ENCODE results near the gene GRAP. TPM values are rescaled to one million over a fixed set of nuclear protein-coding genes. Genes with fewer than 3 reads are reported as not detected.

Gene GRAP
- total RNA-seq, 1 experiment from 2014 or later, result 0.21 TPM

- Histone ChIP-seq H3K27ac (ENCODE audit: low read length) (no peak overlapping the region), H3K9me3 (ENCODE audit: control insufficient read depth, insufficient read depth, low read depth, low read length) (no peaks in the 10 kb centered on the region), H3K36me3 (ENCODE audit: control insufficient read depth, insufficient read depth, low read length) (no peaks in the 10 kb centered on the region), H3K4me1 (ENCODE audit: control insufficient read depth, insufficient read depth, low read length) (peaks cover 16% of the 10 kb centered on the region), H3K4me3 (ENCODE audit: low read depth in 2 of 2, low read length in 2 of 2) (no peak overlapping the region), H3K27me3 (ENCODE audit: control insufficient read depth, insufficient read depth, low read length) (no peaks in the 10 kb centered on the region)
- in situ Hi-C loops (cut with HindIII; ENCODE audit: low pct_unique_long_range_greater_than_20kb, low sequenced_read_pairs) (no loop called here), intact Hi-C loops (cut with micrococcal nuclease; ENCODE audit: unreplicated experiment) (no loop called here)
- ATAC-seq, result no peak
- ChIA-PET CTCF (no interaction called here), POLR2A (no interaction called here)
- no peak for TF ChIP-seq CTCF (IDR thresholded peaks at IDR 0.05)
- no peak for TF ChIP-seq TCF7L2 (IDR thresholded peaks at IDR 0.05; ENCODE audit: low read depth, low read length)
- TF ChIP-seq POLR2AphosphoS5 (IDR thresholded peaks at IDR 0.05; ENCODE audit: low read depth, low read length), result no peak
- no peak for TF ChIP-seq SIN3A (IDR thresholded peaks at IDR 0.05; ENCODE audit: borderline replicate concordance, insufficient read depth, low read depth, low read length)
- no peak for TF ChIP-seq REST (IDR thresholded peaks at IDR 0.05; ENCODE audit: insufficient read depth in 1 of 2, low read depth in 2 of 2, low read length in 1 of 2)
- no peak for DNase-seq (ENCODE audit: low read depth, low spot score)
- no TSS peak for BruUV-seq (replicated peaks)
These were observed 69.1 kb downstream of the GRAP start for GRCh38 chr17:18977646-18978045.

GRCh38 chr17:18977021-18977420 lies 69.7 kb downstream of the GRAP start:
- no peak overlapping the region for H3K27ac ChIP-seq (ENCODE audit: low read length)
- no peak for ATAC-seq
- intact Hi-C loops (cut with micrococcal nuclease; ENCODE audit: unreplicated experiment) (no loop called here), in situ Hi-C loops (cut with HindIII; ENCODE audit: low pct_unique_long_range_greater_than_20kb, low sequenced_read_pairs) (no loop called here)
- H3K4me1 ChIP-seq (ENCODE audit: control insufficient read depth, insufficient read depth, low read length), result peaks cover 10% of the 10 kb centered on the region
- H3K4me3 ChIP-seq (ENCODE audit: low read depth in 2 of 2, low read length in 2 of 2), result no peak overlapping the region
- no peak for DNase-seq (ENCODE audit: low read depth, low spot score)
- H3K9me3 ChIP-seq (ENCODE audit: control insufficient read depth, insufficient read depth, low read depth, low read length), result no peaks in the 10 kb centered on the region
- ChIA-PET POLR2A (no interaction called here), CTCF (no interaction called here)
- BruUV-seq (replicated peaks), result no TSS peak
- no peak for TF ChIP-seq POLR2AphosphoS5 (IDR thresholded peaks at IDR 0.05; ENCODE audit: low read depth, low read length)
- TF ChIP-seq TCF7L2 (IDR thresholded peaks at IDR 0.05; ENCODE audit: low read depth, low read length), result no peak
- no peak for TF ChIP-seq CTCF (IDR thresholded peaks at IDR 0.05)
- no peak for TF ChIP-seq SIN3A (IDR thresholded peaks at IDR 0.05; ENCODE audit: borderline replicate concordance, insufficient read depth, low read depth, low read length)
- no peak for TF ChIP-seq REST (IDR thresholded peaks at IDR 0.05; ENCODE audit: insufficient read depth in 1 of 2, low read depth in 2 of 2, low read length in 1 of 2)
- H3K27me3 ChIP-seq (ENCODE audit: control insufficient read depth, insufficient read depth, low read length), result no peaks in the 10 kb centered on the region
- no peaks in the 10 kb centered on the region for H3K36me3 ChIP-seq (ENCODE audit: control insufficient read depth, insufficient read depth, low read length)

Measured in Panc1 (cell line).